PC-9 (cell line): ENCODE measurements around the gene PYCR2. TPM values are rescaled to one million over a fixed set of nuclear protein-coding genes. Genes with fewer than 3 reads are reported as not detected.

ENCODE experiments used
- BruUV-seq: library from RNA; stranded (reverse); fragments of 400-500 nt; replicated peaks from 2 replicates; lab custom pipeline; 2021; lab: Mats Ljungman, UMichigan
- CTCF ChIA-PET: fragments of 300-600 bp; sonication (Branson Sonifier 250); formaldehyde crosslinking; loops from one replicate; lab custom pipeline; 2022; ENCODE audit warnings: antibody characterized with exemption; lab: Charles Lee
- POLR2A ChIA-PET: fragments of 300-600 bp; sonication (Branson Sonifier 250); formaldehyde crosslinking; loops from one replicate; lab custom pipeline; 2022; ENCODE audit warnings: antibody characterized with exemption; ENCODE audit not compliant: unreplicated experiment; lab: Charles Lee
- DNase-seq, 2 experiments: peaks; one replicate each; pipeline versions ENCODE4 v3.0.0 to v3.0.0-alpha.2; 2015 to 2022; ENCODE audit warnings: mixed read lengths in 1 of 2
- H2AFZ ChIP-seq: fragments of 200-600 bp; sonication (generic); 2 replicates; pipeline ENCODE4 v1.8.1; 2017; ENCODE audit warnings: antibody characterized with exemption
- H3F3A ChIP-seq: fragments of 200-600 bp; sonication (generic); 2 replicates; pipeline ENCODE4 v1.8.1; 2017; ENCODE audit warnings: antibody characterized with exemption, mild to moderate bottlenecking, low read depth; ENCODE audit not compliant: insufficient read depth
- H3K27ac ChIP-seq: fragments of 200-600 bp; sonication (generic); 2 replicates; pipeline ENCODE4 v1.6.1; 2016; ENCODE audit warnings: mixed run types
- H3K27me3 ChIP-seq: fragments of 200-600 bp; sonication (generic); 2 replicates; pipeline ENCODE4 v1.6.1; 2016; ENCODE audit warnings: low read depth, mixed run types; ENCODE audit not compliant: insufficient read depth
- H3K36me3 ChIP-seq: fragments of 200-600 bp; sonication (generic); 2 replicates; pipeline ENCODE4 v1.6.1; 2016; ENCODE audit warnings: low read depth, mixed run types
- H3K4me1 ChIP-seq: fragments of 200-600 bp; sonication (generic); replicated peaks from 2 replicates; pipeline ENCODE4 v1.6.1; 2016; ENCODE audit warnings: mixed run types; ENCODE audit not compliant: insufficient read depth
- H3K4me2 ChIP-seq: fragments of 200-600 bp; sonication (generic); 2 replicates; pipeline ENCODE4 v1.6.1; 2017; ENCODE audit warnings: mixed run types
- H3K4me3 ChIP-seq: fragments of 200-600 bp; sonication (generic); 2 replicates; pipeline ENCODE4 v1.6.1; 2016; ENCODE audit warnings: mixed run types
- H3K79me2 ChIP-seq: fragments of 200-600 bp; sonication (generic); 2 replicates; pipeline ENCODE4 v1.6.1; 2017; ENCODE audit warnings: low read depth, mixed run types
- H3K9me2 ChIP-seq: fragments of 200-600 bp; sonication (generic); 2 replicates; pipeline ENCODE4 v1.8.1; 2017; ENCODE audit warnings: mild to moderate bottlenecking; ENCODE audit not compliant: insufficient read depth
- H3K9me3 ChIP-seq: fragments of 200-600 bp; sonication (generic); 2 replicates; pipeline ENCODE4 v1.8.1; 2016; ENCODE audit warnings: low read depth; ENCODE audit not compliant: insufficient read depth
- H4K20me1 ChIP-seq: fragments of 200-600 bp; sonication (generic); 2 replicates; pipeline ENCODE4 v1.8.1; 2017; ENCODE audit not compliant: insufficient read depth
- CTCF ChIP-seq: fragments of 200-600 bp; sonication (generic); conservative IDR thresholded peaks from 2 replicates; pipeline ENCODE4 v1.6.1; 2017; ENCODE audit warnings: mixed run types, antibody characterized with exemption, mild to moderate bottlenecking, moderate library complexity
- EZH2 ChIP-seq: fragments of 200-600 bp; sonication (generic); IDR thresholded peaks from 2 replicates; pipeline ENCODE4 v1.8.0; 2017; ENCODE audit warnings: antibody characterized with exemption, low read depth
- intact Hi-C: fragments of 100-400 bp; cut with micrococcal nuclease; formaldehyde crosslinking; loops from one replicate; pipeline ENCODE4 v1.10.0; 2022; ENCODE audit not compliant: unreplicated experiment
- total RNA-seq: library from RNA; stranded (reverse); gene quantifications from 2 replicates; pipeline ENCODE4 v1.2.3, GENCODE V29; 2021

PYCR2 gene
- total RNA-seq, 1 experiment from 2014 or later: 100 TPM

GRCh38 chr1:225880636-225881035, 43.4 kb downstream of the PYCR2 start:
- Histone ChIP-seq H3K79me2 (peaks cover 56% of the 10 kb centered on the region), H3K27me3 (no peaks in the 10 kb centered on the region)

GRCh38 chr1:225880222-225880588, 43.8 kb downstream of the PYCR2 start:
- DNase-seq: no peak
- peak overlapping the region; percentile 94 for H3K4me2 ChIP-seq
- H3F3A ChIP-seq: peaks cover 51% of the 10 kb centered on the region
- no peaks in the 10 kb centered on the region for H3K9me3 ChIP-seq
- no peak overlapping the region for H3K4me3 ChIP-seq
- no TSS peak for BruUV-seq
- ChIA-PET CTCF (interaction anchor here (0.6 kb wide), 1 partner anchor 8 kb away, joined by 3 read pairs; no protein-coding TSS in a partner anchor), POLR2A (interaction anchor here (0.6 kb wide), 1 partner anchor 415 kb away, joined by 3 read pairs; no protein-coding TSS in a partner anchor)
- no peaks in the 10 kb centered on the region for H3K27me3 ChIP-seq
- H3K9me2 ChIP-seq: no peaks in the 10 kb centered on the region
- no peak overlapping the region for H3K27ac ChIP-seq
- intact Hi-C loops: loop anchor here (2.0 to 5.0 kb wide), 2 partner anchors 97 to 182 kb away; partner anchors contain the start of gene H3-3A
- 0 out of 2 replicates have a peak, but pooled peaks cover 12% of the 10 kb centered on the region for H4K20me1 ChIP-seq
- H2AFZ ChIP-seq: no peak overlapping the region
- H3K79me2 ChIP-seq: peaks cover 56% of the 10 kb centered on the region
- TF ChIP-seq CTCF (no peak), EZH2 (no peak)
- H3K36me3 ChIP-seq: peaks cover 6% of the 10 kb centered on the region; the same call in 1 of the 2 replicates
- H3K4me1 ChIP-seq: peaks cover 64% of the 10 kb centered on the region

More at GRCh38 chr1:225880636-225881035, 43.4 kb downstream of the PYCR2 start:
- POLR2A ChIA-PET: interaction anchor here (1.0 kb wide), 1 partner anchor 23 kb away, joined by 8 read pairs; no protein-coding TSS in a partner anchor
- TF ChIP-seq EZH2: no peak
- no peak for TF ChIP-seq CTCF
- H3K9me2 ChIP-seq: no peaks in the 10 kb centered on the region
- H3K9me3 ChIP-seq: no peaks in the 10 kb centered on the region
- CTCF ChIA-PET: interaction anchor here (0.6 kb wide), 1 partner anchor 9 kb away, joined by 3 read pairs; no protein-coding TSS in a partner anchor
- H3K4me1 ChIP-seq: peaks cover 62% of the 10 kb centered on the region
- TSS peak; percentile 41 for BruUV-seq
- peaks cover 6% of the 10 kb centered on the region; the same call in 1 of the 2 replicates for H3K36me3 ChIP-seq
- peak overlapping the region; percentile 75 for H3K27ac ChIP-seq
- no peak for DNase-seq
- peak overlapping the region; percentile 92; the same call in 1 of the 2 replicates for H3K4me3 ChIP-seq
- intact Hi-C loops: loop anchor here (2.0 to 5.0 kb wide), 2 partner anchors 96 to 182 kb away; partner anchors contain the start of gene H3-3A
- H3K4me2 ChIP-seq: peak overlapping the region; percentile 94
- no peak overlapping the region for H2AFZ ChIP-seq
- H3F3A ChIP-seq: peaks cover 48% of the 10 kb centered on the region
- 0 out of 2 replicates have a peak, but pooled peaks cover 12% of the 10 kb centered on the region for H4K20me1 ChIP-seq

GRCh38 chr1:225879521-225880221, 44.4 kb downstream of the PYCR2 start:
- Histone ChIP-seq H3K27me3 (no peaks in the 10 kb centered on the region), H3K9me2 (no peaks in the 10 kb centered on the region), H2AFZ (no peak overlapping the region), H3K4me1 (peaks cover 69% of the 10 kb centered on the region), H3K36me3 (peaks cover 6% of the 10 kb centered on the region; the same call in 1 of the 2 replicates), H3K27ac (no peak overlapping the region), H3K79me2 (peaks cover 56% of the 10 kb centered on the region), H3K4me3 (no peak overlapping the region), H3K9me3 (no peaks in the 10 kb centered on the region), H3K4me2 (peak overlapping the region; percentile 94), H4K20me1 (0 out of 2 replicates have a peak, but pooled peaks cover 12% of the 10 kb centered on the region), H3F3A (peaks cover 56% of the 10 kb centered on the region)
- POLR2A ChIA-PET: interaction anchor here (0.6 kb wide), 1 partner anchor 414 kb away, joined by 3 read pairs; no protein-coding TSS in a partner anchor
- intact Hi-C loops: loop anchor here (2.0 to 5.0 kb wide), 3 partner anchors 97 to 222 kb away; partner anchors contain the start of gene H3-3A
- DNase-seq: peak; percentile 54 to 72
- TF ChIP-seq EZH2 (no peak), CTCF (no peak)
- CTCF ChIA-PET: interaction anchor here (0.6 kb wide), 1 partner anchor 8 kb away, joined by 3 read pairs; no protein-coding TSS in a partner anchor
- BruUV-seq: no TSS peak
